HG03469 (cell line): Measurements from ENCODE around the gene UNC5B.

Experiments
- ATAC-seq: cut with Tn5 transposase; IDR thresholded peaks from one replicate; pipeline ENCODE4 v1.9.1; 2021; ENCODE audit warnings: mild to moderate bottlenecking, moderate library complexity, moderate number of reproducible peaks; ENCODE audit not compliant: unreplicated experiment

The UNC5B gene

DNA sequence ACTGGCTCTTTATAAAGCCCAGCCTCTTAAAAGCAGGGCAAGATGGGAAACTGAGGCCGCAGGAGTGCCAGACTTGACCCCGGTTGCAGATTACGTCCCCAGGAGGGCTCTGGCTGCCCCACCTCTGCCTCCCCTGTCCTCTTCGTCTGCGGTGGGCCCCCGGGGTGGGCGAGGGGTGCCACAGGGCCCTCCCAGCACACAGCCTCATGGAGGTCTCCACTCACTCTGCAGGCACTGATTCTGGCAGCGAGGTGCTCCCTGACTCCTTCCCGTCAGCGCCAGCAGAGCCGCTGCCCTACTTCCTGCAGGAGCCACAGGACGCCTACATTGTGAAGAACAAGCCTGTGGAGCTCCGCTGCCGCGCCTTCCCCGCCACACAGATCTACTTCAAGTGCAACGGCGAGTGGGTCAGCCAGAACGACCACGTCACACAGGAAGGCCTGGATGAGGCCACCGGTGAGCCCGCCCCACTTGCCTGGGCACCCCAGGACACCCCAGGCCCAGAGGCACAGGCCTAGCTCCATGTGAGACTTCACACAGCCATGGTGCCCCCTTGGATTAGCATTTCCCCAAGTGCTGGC lies 67.3 kb downstream of the UNC5B start:
- ATAC-seq, result no peak

DNA sequence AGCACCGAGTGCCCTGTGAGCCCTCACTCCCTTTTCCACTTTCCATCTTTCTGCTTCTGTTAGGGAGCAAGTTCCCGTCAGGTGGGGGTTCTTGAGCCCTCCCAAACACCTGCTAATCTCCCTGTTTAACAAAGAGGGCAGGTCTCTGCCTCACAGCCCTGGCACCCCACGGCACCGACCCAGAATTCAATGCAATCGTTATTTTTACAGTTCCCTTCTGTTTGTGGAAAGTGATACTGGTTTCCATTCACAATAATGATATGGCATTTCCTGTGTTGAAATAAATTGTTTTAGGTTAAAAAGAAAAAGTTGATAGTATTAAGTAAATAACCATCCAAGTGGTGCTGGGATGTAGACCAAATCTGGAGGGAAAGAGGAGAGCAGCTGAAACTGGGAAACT lies 67.8 kb downstream of the UNC5B start:
- no peak for ATAC-seq

- ATAC-seq, result no peak
Measured at GRCh38 chr10:71280825-71281224, 68.5 kb downstream of the UNC5B start.

DNA sequence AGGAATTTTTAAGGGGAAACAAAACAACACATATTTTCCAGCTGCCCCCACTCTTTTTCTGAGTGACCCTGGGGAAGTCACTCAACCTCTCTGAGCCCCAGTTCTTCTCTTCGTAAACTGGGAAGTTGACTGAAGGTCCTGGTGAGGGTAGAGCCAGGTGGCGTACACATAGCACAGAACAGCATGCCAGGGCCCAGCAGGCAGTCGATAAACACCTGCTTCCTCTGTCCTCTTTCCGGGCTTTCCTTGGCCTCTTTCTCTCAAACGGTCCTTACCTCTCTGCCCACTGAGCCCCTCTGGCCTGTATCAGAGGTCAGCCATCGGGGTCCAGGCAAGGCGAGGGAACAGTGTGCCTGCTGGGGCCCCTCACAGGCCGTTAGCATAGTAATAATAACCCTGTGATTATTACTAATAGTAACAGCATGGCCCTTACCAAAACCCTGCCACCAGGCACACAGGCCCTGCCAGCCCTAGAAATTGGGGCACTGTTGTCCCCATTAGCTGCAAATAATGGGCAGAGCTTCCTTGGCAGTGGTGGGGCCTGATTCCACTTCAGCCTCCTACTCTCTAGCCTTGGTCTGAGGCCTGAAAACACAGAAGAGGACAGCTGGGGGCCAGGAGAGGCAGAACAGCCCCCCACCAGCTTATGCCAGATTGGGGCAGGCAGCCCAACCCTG lies 69.4 kb downstream of the UNC5B start:
- no peak for ATAC-seq

DNA sequence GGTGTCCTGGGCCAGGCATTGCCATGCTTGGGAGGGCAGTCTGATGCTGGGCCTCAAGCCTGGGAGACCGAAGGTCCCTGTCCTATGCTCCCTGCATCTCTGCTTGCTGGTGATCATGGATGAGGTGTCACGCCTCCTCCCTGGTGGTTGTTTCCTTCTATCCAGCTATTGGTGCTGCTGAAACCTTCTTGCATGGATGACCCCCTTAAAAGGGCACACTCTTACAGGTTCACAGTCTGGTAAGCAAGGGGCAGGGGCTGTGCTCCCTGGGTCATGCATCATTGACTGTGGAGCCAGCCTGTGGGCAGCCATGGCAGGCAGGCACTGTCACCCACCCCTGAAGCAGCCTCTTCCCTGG lies 69.9 kb downstream of the UNC5B start:
- no peak for ATAC-seq

DNA sequence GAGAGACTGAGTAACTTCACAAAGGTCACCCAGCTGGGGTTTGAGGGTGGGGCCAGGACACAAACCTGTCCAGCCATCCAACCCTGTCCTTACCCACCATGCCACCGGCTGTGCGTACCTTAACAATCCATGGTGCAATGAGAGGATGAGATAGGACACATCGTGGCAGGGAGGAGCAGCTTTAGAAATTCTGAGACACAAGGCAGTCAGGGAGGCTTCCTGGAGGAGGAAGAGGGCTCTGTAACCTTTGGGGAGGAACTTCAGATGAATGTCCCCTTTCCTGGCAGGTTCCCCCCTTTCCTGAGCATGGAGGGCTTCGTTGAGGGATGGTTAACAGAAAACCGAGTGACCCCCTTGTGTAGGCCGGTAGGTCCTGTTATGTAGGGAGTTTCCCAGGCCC lies 71.0 kb downstream of the UNC5B start:
- ATAC-seq, result no peak

DNA sequence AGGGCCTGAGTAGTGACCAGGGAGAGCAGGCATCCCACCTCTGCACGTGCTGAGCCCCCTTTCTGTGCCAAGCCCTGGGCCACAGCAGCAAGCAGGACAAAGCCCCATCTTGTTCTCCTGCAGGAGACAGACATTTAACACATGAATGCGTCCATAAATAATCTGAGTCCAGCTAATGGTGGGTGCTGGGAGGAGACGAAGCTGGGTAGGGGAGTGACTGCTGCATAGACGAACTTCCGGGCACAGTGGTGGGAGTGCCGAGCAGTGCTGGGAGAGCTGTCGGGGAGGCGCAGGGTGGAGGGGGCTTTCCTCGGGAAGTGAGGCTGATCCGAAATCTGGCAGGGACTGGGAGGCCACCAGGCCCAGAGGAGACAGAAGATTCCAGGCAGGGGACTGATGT lies 71.5 kb downstream of the UNC5B start:
- ATAC-seq, result no peak

- no peak for ATAC-seq
Measured at GRCh38 chr10:71284544-71285179, 72.3 kb downstream of the UNC5B start.

DNA sequence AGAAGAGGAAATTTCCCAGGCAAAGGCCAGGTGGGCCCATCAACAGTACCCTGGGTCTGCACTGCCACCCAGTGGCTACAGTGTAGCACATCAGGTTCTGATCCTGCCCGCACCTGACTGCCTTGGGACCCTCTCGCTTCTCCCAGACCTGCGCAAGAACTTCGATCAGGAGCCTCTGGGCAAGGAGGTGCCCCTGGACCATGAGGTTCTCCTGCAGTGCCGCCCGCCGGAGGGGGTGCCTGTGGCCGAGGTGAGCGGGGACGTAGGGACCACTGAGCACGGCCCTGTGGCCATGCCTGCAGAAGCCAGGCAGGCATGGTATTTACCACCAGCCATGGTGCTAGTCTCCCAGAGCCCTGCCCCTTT lies 72.8 kb downstream of the UNC5B start:
- no peak for ATAC-seq

GRCh38 chr10:71285986-71286385 lies 73.6 kb downstream of the UNC5B start:
- ATAC-seq, result no peak

DNA sequence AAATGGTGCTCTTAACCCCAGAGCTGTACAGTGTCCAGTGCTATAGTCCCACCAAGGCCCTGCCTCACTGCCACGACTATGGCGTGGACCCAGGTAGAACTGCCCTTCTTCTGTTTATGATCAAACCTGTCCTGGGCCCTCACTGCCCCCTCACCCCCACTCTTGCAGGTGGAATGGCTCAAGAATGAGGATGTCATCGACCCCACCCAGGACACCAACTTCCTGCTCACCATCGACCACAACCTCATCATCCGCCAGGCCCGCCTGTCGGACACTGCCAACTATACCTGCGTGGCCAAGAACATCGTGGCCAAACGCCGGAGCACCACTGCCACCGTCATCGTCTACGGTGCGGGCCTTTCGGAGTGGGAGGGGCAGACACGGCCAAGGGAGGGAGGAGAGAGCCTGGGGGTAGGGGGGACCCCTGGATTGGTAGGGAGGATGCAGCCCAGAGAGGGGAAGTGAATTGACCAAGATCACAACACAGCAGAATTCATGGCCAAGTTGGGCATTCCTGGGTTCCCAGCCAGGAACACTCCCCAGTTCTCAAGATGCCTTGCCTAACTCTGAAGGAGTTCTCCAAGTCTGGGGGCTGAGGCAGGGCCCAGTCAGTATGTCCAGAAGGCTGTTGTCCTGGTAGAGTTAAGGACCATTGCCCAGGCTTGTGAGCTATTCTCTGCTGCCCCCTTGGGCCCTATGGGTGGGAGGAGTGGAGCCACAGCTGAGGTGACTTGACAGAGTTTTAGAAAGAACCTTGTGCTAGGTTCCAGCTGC lies 74.3 kb downstream of the UNC5B start:
- no peak for ATAC-seq

- ATAC-seq, result no peak
Measured at GRCh38 chr10:71287456-71287855, 75.1 kb downstream of the UNC5B start.

DNA sequence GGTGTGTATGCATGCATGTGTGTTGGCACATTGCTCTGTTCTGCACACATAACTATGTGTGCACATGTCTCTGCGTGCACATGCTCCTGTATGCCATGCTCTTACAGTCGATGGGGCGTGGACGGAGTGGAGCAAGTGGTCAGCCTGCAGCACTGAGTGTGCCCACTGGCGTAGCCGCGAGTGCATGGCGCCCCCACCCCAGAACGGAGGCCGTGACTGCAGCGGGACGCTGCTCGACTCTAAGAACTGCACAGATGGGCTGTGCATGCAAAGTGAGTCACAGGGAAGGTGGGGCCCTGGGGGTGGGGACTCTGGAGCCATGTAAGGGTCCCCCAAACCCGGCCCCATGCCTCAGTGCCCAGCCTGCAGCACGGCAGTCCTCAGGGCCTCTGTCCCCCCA lies 76.1 kb downstream of the UNC5B start:
- ATAC-seq, result no peak

- ATAC-seq, result no peak
Measured at GRCh38 chr10:71289421-71290130, 77.2 kb downstream of the UNC5B start.

DNA sequence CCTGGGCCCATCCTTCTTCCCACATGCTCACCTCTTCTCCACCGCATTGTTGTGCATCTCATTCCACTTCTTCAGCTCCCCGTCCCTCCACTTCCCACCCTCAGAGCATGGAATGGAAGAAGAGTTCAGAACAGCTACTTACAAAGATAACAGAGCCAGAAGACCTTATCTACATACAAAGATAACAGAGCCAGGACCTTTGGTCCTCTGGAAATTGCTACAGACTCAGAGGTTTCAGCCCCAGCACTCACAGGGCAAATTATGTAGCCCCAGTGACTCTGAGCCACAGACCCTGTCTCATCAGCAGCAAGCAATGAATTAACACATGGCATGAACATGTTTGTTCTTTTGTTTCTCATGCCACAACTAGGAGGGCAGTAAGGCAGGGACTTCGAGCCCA lies 78.0 kb downstream of the UNC5B start:
- ATAC-seq, result no peak

GRCh38 chr10:71290806-71291527 lies 78.6 kb downstream of the UNC5B start:
- no peak for ATAC-seq

GRCh38 chr10:71291528-71291900 lies 79.1 kb downstream of the UNC5B start:
- no peak for ATAC-seq

- ATAC-seq, result no peak
Measured at GRCh38 chr10:71292624-71293445, 80.5 kb downstream of the UNC5B start.

DNA sequence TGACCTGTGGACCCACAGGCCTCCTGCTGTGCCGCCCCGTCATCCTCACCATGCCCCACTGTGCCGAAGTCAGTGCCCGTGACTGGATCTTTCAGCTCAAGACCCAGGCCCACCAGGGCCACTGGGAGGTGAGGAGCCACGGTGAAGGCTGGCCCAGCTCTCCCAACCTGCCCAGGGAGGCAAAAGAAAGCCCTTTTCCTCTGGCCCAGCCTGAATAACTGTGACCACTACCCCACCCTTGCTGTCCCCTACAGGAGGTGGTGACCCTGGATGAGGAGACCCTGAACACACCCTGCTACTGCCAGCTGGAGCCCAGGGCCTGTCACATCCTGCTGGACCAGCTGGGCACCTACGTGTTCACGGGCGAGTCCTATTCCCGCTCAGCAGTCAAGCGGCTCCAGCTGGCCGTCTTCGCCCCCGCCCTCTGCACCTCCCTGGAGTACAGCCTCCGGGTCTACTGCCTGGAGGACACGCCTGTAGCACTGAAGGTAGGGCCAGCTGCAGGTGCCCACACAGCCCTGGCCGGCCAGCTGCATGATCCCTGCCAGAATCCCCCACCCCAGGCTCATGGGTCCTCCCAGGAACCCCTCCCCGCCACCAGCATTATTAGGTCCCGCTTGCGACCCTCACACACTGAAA lies 81.2 kb downstream of the UNC5B start:
- no peak for ATAC-seq
